ENCODE results near the gene COX7A2.

The COX7A2 gene

GRCh38 chr6:75219263-75219662, 24.3 kb downstream of the COX7A2 start:
- no peak for DNase-seq

GRCh38 chr6:75217193-75217592, 26.4 kb downstream of the COX7A2 start:
- DNase-seq: no peak

- no peak for DNase-seq
Observed at GRCh38 chr6:75215291-75215690, 28.3 kb downstream of the COX7A2 start.

- no peak for DNase-seq
Observed at GRCh38 chr6:75213732-75214131, 29.9 kb downstream of the COX7A2 start.

- no peak for DNase-seq
Observed at GRCh38 chr6:75213112-75213511, 30.5 kb downstream of the COX7A2 start.

GRCh38 chr6:75211920-75212590, 31.5 kb downstream of the COX7A2 start:
- DNase-seq: no peak

GRCh38 chr6:75210885-75211739, 32.5 kb downstream of the COX7A2 start:
- no peak for DNase-seq

- no peak for DNase-seq
Observed at GRCh38 chr6:75209184-75209723, 34.3 kb downstream of the COX7A2 start.

- DNase-seq: peak; percentile 92
Observed at GRCh38 chr6:75208298-75209183, 35.1 kb downstream of the COX7A2 start.

- peak; percentile 80 for DNase-seq
Observed at GRCh38 chr6:75206576-75207342, 36.8 kb downstream of the COX7A2 start.

GRCh38 chr6:75205776-75206575, 37.6 kb downstream of the COX7A2 start, which contains the start of gene COL12A1:
Gene COL12A1, minus strand, starts transcription at chr6:75206053. Its CDS starts 3,261 bp downstream, at chr6:75202792.
- peak; percentile 98 for DNase-seq

GRCh38 chr6:75204959-75205775, 38.4 kb downstream of the COX7A2 start:
- DNase-seq: peak; percentile 73

GRCh38 chr6:75204217-75204958, 39.2 kb downstream of the COX7A2 start:
- peak; percentile 94 for DNase-seq

- DNase-seq: peak; percentile 60
Observed at GRCh38 chr6:75203721-75204120, 39.9 kb downstream of the COX7A2 start.

GRCh38 chr6:75202676-75203131, 40.9 kb downstream of the COX7A2 start:
- DNase-seq: peak; percentile 55

GRCh38 chr6:75201901-75202672, 41.5 kb downstream of the COX7A2 start:
- DNase-seq: peak; percentile 72

- no peak for DNase-seq
Observed at GRCh38 chr6:75201021-75201420, 42.6 kb downstream of the COX7A2 start.

GRCh38 chr6:75199889-75200288, 43.7 kb downstream of the COX7A2 start:
- peak; percentile 31 for DNase-seq

Measured in femur (tissue), 1 donor.